ENCODE data around the gene ARSG.

GRCh38 chr17:68305142-68305541 is 13.8 kb downstream of the ARSG start:
- TF ChIP-seq CTCF (IDR thresholded peaks at IDR 0.05; ENCODE audit: low read length) (no peak), EZH2 (IDR thresholded peaks at IDR 0.05; ENCODE audit: borderline replicate concordance, low read length) (no peak)

Data from OCI-LY1 (cell line).